ENCODE measurements around the gene TOB2. TPM values are rescaled to one million over a fixed set of nuclear protein-coding genes. Genes with fewer than 3 reads are reported as not detected.
"Not testable (repeated sequence)": the region's sequence is repeated elsewhere in the genome, so short reads cannot be mapped to it uniquely, and the experiment has no call there.

Gene TOB2
- total RNA-seq, 1 experiment from 2014 or later = 19.5 TPM

GRCh38 chr22:41418717-41419116 lies 27.9 kb downstream of the TOB2 start:
- no peaks in the 10 kb centered on the region for H3K4me1 ChIP-seq
- H3K27me3 ChIP-seq = no peaks in the 10 kb centered on the region
- no peaks in the 10 kb centered on the region for H3K9me3 ChIP-seq (replicated peaks)
- no peak overlapping the region for H3K4me3 ChIP-seq
- H3K27ac ChIP-seq = no peak overlapping the region
- DNase-seq = no peak
- no peaks in the 10 kb centered on the region for H3K36me3 ChIP-seq

DNA sequence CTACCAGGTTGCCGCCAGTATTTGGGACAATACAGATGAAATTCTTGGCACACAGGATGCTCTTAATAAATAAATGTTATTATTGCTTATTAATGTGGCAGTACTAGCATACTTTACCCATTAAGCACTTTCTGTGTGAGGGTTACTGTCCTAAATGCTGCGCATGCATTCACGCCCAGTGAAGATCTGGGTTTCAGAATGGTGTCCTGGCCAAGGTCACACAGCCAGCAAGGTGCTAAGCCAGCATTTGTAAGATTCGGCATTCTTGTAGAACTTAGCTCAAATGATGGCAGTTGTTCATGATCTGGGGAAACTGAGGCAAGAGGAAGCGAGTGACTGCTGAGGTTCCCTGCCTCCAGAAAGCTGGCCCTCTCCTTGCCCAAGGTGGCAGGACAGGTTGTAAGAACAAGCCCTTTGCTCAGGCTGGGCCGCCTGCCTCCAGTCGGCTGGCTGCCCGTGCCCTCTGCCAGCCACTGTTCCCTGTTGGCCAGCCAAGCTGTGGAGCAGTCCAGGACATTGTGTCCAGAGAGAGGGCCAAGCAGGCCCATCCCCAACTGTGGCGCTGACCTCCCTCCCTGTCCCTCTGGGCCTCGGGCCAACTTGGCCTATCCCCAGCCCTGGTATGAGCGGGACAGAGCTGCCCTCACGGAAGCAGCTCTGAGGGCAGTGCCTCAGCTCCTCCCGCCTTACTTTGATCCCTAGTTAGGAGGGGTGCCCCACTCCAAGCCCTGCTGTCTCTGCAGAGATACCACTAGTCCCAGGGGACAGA lies 28.8 kb downstream of the TOB2 start:
- no peaks in the 10 kb centered on the region for H3K4me1 ChIP-seq
- no peaks in the 10 kb centered on the region for H3K9me3 ChIP-seq (replicated peaks)
- no peak overlapping the region for H3K27ac ChIP-seq
- DNase-seq = no peak
- H3K27me3 ChIP-seq = no peaks in the 10 kb centered on the region
- H3K4me3 ChIP-seq = no peak overlapping the region
- H3K36me3 ChIP-seq = no peaks in the 10 kb centered on the region

DNA sequence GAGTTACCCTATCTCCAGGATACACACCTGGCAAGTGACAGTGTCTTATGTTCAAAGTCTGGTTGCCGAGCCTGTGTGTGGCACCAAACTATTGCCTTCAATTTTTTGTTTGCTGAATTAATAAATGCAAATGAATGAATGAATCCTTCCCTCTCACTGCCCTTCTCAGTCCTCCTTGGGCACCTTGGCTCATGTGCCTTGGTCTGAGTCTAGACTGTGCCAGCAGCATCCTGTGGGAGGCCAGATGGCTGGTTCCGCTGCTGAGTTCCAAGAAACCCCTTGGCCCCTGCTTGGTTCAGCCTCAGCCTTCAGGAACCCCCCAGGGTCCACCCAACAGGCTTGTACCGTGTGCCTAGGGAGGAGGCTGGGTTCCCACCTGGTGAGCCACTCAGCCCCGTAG lies 31.0 kb downstream of the TOB2 start:
- Histone ChIP-seq H3K4me1 (no peaks in the 10 kb centered on the region), H3K27ac (no peak overlapping the region), H3K27me3 (no peaks in the 10 kb centered on the region), H3K4me3 (no peak overlapping the region), H3K9me3 (replicated peaks) (no peaks in the 10 kb centered on the region), H3K36me3 (no peaks in the 10 kb centered on the region)
- DNase-seq = no peak

- DNase-seq = no peak
- Histone ChIP-seq H3K4me1 (no peaks in the 10 kb centered on the region), H3K36me3 (no peaks in the 10 kb centered on the region), H3K27me3 (no peaks in the 10 kb centered on the region), H3K4me3 (no peak overlapping the region), H3K9me3 (replicated peaks) (no peaks in the 10 kb centered on the region), H3K27ac (no peak overlapping the region)
These were observed 35.4 kb downstream of the TOB2 start for GRCh38 chr22:41411021-41411851.

DNA sequence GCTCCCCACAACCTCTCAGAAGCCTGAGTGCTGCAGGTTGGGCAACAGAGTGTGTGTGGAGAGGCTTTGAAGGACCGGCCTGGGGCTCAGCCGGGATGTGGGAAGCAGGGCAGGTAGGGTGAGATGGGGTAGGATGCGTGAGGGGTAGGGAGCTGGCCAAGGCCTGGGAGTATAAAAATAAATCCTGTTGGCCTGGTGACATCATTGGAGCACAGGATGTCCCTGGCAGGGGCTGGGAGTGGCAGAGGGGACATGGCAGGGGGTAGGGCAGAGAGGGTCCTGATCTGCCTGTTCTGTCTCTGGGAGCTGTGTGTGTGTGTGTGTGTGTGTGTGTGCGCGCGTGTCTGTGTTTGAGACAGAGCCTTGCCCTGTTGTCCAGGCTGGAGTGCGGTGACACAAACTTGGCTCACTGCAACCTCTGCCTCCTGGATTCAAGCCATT lies 36.3 kb downstream of the TOB2 start:
- Histone ChIP-seq H3K27ac (no peak overlapping the region), H3K4me1 (no peaks in the 10 kb centered on the region), H3K27me3 (no peaks in the 10 kb centered on the region), H3K4me3 (no peak overlapping the region), H3K36me3 (no peaks in the 10 kb centered on the region), H3K9me3 (replicated peaks) (no peaks in the 10 kb centered on the region)
- no peak for DNase-seq

DNA sequence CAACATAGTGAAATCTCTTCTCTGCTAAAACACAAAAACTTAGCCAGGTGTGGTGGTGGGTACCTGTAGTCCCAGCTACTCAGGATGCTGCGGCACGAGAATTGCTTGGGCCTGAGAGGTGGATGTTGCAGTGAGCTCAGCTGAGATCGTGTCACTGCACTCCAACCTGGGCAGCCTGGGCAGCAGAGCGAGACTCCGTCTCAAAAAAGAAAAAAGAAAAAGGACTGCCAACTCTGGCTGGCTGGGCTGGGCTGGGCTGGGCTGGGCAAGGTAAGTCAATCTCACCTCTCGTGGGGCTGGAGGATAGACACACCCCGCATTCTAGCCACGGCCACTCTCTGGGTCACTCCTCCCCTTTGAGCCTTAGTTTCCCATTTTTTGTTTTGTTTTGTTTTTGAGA lies 37.9 kb downstream of the TOB2 start:
- DNase-seq = no peak
- Histone ChIP-seq H3K27ac (no peak overlapping the region), H3K4me1 (no peaks in the 10 kb centered on the region), H3K9me3 (replicated peaks) (no peaks in the 10 kb centered on the region), H3K27me3 (no peaks in the 10 kb centered on the region), H3K4me3 (no peak overlapping the region), H3K36me3 (no peaks in the 10 kb centered on the region)

- DNase-seq = no peak
- Histone ChIP-seq H3K9me3 (replicated peaks) (no peaks in the 10 kb centered on the region), H3K27ac (no peak overlapping the region), H3K4me1 (peaks cover 1% of the 10 kb centered on the region; the same call in 1 of the 2 replicates), H3K4me3 (no peak overlapping the region), H3K27me3 (no peaks in the 10 kb centered on the region), H3K36me3 (no peaks in the 10 kb centered on the region)
These were observed 39.2 kb downstream of the TOB2 start for GRCh38 chr22:41407433-41407832.

GRCh38 chr22:41406410-41406809 lies 40.2 kb downstream of the TOB2 start:
- DNase-seq = no peak
- Histone ChIP-seq H3K27ac (no peak overlapping the region), H3K36me3 (no peaks in the 10 kb centered on the region), H3K9me3 (replicated peaks) (no peaks in the 10 kb centered on the region), H3K27me3 (no peaks in the 10 kb centered on the region), H3K4me1 (peaks cover 7% of the 10 kb centered on the region), H3K4me3 (no peak overlapping the region)

- H3K4me1 ChIP-seq = peaks cover 7% of the 10 kb centered on the region
- H3K9me3 ChIP-seq (replicated peaks) = no peaks in the 10 kb centered on the region
- H3K36me3 ChIP-seq = no peaks in the 10 kb centered on the region
- H3K27me3 ChIP-seq = no peaks in the 10 kb centered on the region
- no peak overlapping the region for H3K27ac ChIP-seq
- DNase-seq = no peak
- no peak overlapping the region for H3K4me3 ChIP-seq
These were observed 41.0 kb downstream of the TOB2 start for GRCh38 chr22:41405588-41405987.

DNA sequence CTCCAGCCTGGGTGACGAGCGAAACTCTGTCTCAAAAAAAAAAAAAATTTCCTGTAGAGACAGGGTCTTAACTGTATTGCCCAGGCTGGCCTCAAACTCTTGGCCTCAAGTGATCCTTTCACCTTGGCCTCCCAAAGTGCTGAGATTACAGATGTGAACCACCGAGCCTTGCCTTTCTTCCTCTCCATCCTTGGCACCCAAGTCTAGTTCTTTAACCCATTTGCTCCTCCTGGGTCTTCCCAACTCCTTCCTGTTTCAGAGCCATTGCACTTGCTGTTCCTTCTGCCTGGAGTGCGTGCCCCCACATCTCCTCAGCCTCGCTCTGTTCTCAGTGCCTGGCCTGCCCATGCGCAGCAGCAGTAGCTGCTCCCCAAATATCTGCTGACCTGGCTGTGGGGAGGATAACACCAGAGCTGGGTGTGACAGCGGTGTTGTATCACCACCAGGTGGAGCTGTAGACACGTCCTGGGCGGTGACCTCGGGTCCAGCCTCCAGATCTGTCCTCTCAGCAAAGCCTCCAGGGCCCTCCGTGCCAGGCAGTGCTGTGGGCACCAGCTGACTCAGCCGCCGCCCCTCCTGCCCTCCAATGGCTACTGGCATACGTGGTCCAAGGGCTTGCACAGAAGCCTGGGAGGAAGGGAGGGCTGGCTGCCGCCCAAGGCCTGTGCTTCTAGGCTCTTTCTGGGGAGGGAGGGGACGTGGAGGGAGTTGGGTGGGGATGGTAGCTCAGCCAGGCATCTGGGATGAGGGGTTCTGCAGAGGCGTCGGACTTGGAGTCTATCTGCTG lies 42.9 kb downstream of the TOB2 start:
- Histone ChIP-seq H3K4me1 (peaks cover 7% of the 10 kb centered on the region), H3K27me3 (no peaks in the 10 kb centered on the region), H3K4me3 (no peak overlapping the region), H3K9me3 (replicated peaks) (no peaks in the 10 kb centered on the region), H3K27ac (no peak overlapping the region), H3K36me3 (no peaks in the 10 kb centered on the region)
- peak; percentile 79 to 89 for DNase-seq

DNA sequence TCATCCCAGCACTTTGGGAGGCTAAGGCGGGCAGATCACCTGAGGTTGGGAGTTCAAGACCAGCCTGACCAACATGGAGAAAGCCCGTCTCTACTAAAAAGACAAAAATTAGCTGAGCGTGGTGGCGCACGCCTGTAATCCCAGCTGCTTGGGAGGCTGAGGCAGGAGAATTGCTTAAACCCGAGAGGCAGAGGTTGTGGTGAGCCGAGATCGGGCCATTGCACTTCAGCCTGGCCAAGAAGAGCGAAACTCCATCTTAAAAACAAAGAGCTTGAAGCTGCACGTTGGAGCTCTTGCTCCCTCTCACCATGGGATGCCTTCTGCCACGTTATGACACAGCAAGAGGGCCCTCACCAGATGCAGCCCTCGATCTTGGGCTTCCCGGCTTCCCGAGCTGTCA lies 43.8 kb downstream of the TOB2 start:
- not testable (repeated sequence) for H3K4me3 ChIP-seq; H3K4me1 ChIP-seq; H3K36me3 ChIP-seq; DNase-seq; H3K27me3 ChIP-seq; H3K27ac ChIP-seq; H3K9me3 ChIP-seq (replicated peaks)

GRCh38 chr22:41401781-41402648 lies 44.6 kb downstream of the TOB2 start:
- DNase-seq = peak; percentile 54 to 60
- H3K36me3 ChIP-seq = no peaks in the 10 kb centered on the region
- no peak overlapping the region for H3K27ac ChIP-seq
- no peak overlapping the region for H3K4me3 ChIP-seq
- peaks cover 7% of the 10 kb centered on the region for H3K4me1 ChIP-seq
- no peaks in the 10 kb centered on the region for H3K9me3 ChIP-seq (replicated peaks)
- H3K27me3 ChIP-seq = no peaks in the 10 kb centered on the region

- no peak overlapping the region for H3K27ac ChIP-seq
- H3K27me3 ChIP-seq = no peaks in the 10 kb centered on the region
- H3K4me3 ChIP-seq = no peak overlapping the region
- H3K4me1 ChIP-seq = peaks cover 7% of the 10 kb centered on the region
- H3K36me3 ChIP-seq = no peaks in the 10 kb centered on the region
- H3K9me3 ChIP-seq (replicated peaks) = no peaks in the 10 kb centered on the region
- no peak for DNase-seq
These were observed 47.7 kb downstream of the TOB2 start for GRCh38 chr22:41398921-41399320.

DNA sequence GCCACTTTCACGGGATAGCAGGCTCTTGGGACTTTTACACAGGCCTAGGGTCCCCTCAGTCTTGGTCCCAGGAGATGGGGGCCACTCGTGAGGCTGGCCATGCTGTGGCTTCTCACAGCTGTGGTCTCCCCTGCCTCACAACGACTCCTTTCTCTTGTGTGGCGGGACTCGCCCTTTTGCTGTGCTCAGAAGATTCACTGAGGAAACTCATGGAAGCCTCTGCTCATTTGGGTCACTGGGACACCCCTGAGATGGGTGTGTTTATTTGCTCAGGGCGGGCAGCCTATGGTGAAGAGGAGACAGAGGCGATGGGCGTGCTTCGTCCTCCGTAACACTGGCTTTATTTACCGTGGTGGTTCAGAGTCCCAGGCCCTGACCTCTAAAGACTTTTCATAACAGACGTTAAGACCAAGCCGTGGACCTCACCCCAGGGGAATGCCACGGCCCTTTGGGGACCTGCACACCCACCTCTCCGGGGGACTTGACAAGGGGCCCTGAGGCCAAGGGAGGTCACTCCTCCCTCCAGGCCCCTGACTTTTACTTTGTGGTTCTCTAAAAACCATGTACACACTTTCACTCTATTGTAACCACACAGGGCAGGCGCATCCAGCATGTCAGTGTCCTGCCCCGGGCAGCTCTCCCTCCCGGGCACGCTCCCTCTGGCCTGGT lies 49.3 kb downstream of the TOB2 start:
- H3K27ac ChIP-seq = no peak overlapping the region
- H3K9me3 ChIP-seq (replicated peaks) = no peaks in the 10 kb centered on the region
- H3K36me3 ChIP-seq = no peaks in the 10 kb centered on the region
- H3K27me3 ChIP-seq = no peaks in the 10 kb centered on the region
- DNase-seq = no peak
- H3K4me1 ChIP-seq = peaks cover 5% of the 10 kb centered on the region
- no peak overlapping the region for H3K4me3 ChIP-seq
